NCI-H446 (cell line): ENCODE measurements around the gene OR52M1.
A peak's percentile ranks its signal among the peaks of the same experiment; 100 is the strongest.
"Not testable (repeated sequence)": the region's sequence is repeated elsewhere in the genome, so short reads cannot be mapped to it uniquely, and the experiment has no call there.

Experiments
- DNase-seq, 2 experiments: peaks; one replicate each; lab custom pipeline; 2025; lab: John Stamatoyannopoulos, UW

OR52M1 gene

DNA sequence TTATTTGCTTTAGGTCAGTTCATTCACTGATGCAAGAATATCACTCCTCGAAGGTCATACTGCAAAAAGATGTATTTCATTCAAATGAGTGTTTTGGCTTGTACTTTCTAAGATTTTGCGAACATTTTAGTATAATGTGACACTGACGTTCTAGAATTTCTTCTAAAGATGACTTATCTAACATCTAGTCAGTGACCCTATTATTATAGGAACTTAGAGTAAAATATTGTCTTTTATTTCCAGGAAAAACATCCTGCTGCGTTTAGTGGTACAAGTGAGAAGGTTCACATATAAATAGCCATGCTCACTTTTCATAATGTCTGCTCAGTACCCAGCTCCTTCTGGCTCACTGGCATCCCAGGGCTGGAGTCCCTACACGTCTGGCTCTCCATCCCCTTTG is at the start of gene OR52M1:
Gene OR52M1 (plus strand): TSS at position 301 of the 400 bp plus-strand sequence. CDS start 0 bp downstream, at position 301.
- no peak for DNase-seq

DNA sequence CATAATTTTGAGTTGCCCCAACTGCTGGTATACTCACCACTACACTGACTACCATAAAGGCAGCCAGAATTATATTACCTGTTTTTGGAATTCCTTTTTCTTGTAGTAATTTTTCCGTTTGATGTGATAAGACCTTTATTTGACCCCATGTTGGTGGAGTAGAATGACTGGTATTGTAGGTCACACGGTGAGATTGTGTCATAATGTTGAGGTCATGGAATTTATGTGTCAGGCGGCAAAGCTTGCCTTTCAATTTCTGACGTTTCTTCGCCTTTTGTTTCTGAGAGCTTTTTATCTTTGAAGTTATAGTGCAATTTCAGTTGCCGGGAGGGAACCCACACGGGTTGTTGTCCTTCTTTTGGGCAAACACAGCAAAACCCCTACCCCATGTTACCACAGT is 49.5 kb upstream of the OR52M1 start:
- DNase-seq = no peak

- DNase-seq = no peak
Observed at GRCh38 chr11:4495986-4496385, 49.0 kb upstream of the OR52M1 start.

DNA sequence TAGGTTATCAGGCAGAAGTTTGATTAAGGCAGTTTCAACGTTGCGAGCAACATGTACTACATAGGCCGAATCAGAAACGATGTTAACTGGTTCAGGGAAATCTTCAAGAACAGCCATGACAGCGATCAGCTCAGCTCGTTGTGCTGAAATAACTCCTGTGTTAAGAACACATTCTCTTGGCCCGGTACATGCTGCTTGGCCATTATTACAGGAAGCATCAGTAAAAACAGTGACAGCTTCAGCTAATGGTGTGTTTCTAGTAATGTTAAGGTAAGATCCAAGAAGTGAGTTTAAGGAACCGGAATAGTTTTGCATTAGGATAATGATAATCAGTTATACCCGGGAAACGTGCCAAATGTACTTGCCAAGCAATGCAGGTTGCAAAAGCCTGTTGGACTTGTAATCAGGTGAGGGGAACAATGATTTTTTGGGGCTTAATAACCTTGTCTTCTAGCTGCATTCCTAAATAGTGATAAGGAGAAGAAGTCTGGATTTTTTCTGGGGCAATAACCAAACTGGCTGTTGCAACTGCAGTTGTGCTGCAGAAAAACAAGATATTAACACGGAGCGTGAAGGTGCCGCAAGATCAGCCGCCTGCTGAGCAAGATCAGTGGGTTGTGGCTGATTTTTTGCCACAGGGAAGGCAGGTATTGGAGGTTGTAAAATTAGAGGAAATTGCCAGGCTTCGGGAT is 48.3 kb upstream of the OR52M1 start:
- no peak for DNase-seq

DNA sequence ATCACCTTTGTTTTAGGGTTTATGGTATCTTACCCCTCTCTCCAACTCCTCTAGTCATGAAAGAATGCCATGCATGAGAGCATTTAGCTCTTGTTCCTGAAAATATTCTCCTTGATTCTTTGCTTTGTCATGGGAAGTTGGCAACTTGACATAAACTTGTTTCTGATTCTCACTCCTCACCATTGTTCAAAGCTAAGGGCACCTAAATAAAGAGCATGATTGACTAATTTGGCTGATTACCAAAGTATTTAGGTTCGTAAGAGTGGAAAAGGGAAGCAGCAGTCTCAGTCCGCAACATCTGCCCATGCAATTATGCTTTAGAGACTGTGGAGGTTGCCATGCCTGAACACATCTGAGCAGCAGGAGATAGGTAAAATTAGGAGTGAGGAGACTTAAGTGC is 36.1 kb upstream of the OR52M1 start:
- no peak for DNase-seq

- no peak for DNase-seq
Observed at GRCh38 chr11:4511282-4512245, 33.4 kb upstream of the OR52M1 start.

GRCh38 chr11:4514196-4514595 is 30.8 kb upstream of the OR52M1 start:
- DNase-seq = no peak

- no peak for DNase-seq
Observed at GRCh38 chr11:4522339-4522738, 22.7 kb upstream of the OR52M1 start.

DNA sequence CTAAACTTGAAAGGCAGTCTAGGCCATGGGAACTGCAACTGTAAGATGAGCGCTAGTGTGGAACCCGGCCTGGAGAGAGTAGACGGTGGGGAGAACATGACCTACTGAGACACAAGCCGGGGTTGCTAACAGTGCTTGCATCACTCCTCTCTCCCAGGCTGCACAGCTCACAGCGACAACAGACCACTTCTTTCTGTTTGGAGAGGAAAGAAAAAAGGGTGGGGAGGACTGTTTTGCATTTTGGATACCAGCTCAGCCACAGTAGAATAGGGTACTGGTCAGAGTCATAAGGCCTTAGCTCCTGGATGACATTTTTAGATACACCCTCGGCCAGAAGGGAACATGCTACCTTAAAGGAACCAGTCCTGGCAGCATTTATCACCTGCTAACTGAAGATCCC is 22.2 kb upstream of the OR52M1 start:
- no peak for DNase-seq

GRCh38 chr11:4523666-4524065 is 21.3 kb upstream of the OR52M1 start:
- DNase-seq = no peak

GRCh38 chr11:4527926-4528325 is 17.1 kb upstream of the OR52M1 start:
- DNase-seq = no peak

GRCh38 chr11:4531686-4532085 is 13.3 kb upstream of the OR52M1 start:
- DNase-seq = not testable (repeated sequence)

GRCh38 chr11:4539603-4540219 is 5.3 kb upstream of the OR52M1 start:
- peak; percentile 9 to 43 for DNase-seq

- no peak for DNase-seq
Observed at GRCh38 chr11:4541071-4541470, 3.9 kb upstream of the OR52M1 start.

- no peak for DNase-seq
Observed at GRCh38 chr11:4543561-4543960, 1.4 kb upstream of the OR52M1 start.

GRCh38 chr11:4546878-4547277 is 1.9 kb downstream of the OR52M1 start:
- no peak for DNase-seq

- no peak for DNase-seq
Observed at GRCh38 chr11:4547416-4547815, 2.4 kb downstream of the OR52M1 start.

GRCh38 chr11:4551346-4551979 is 6.5 kb downstream of the OR52M1 start:
- no peak for DNase-seq

- no peak for DNase-seq
Observed at GRCh38 chr11:4559527-4560440, 14.8 kb downstream of the OR52M1 start.

DNA sequence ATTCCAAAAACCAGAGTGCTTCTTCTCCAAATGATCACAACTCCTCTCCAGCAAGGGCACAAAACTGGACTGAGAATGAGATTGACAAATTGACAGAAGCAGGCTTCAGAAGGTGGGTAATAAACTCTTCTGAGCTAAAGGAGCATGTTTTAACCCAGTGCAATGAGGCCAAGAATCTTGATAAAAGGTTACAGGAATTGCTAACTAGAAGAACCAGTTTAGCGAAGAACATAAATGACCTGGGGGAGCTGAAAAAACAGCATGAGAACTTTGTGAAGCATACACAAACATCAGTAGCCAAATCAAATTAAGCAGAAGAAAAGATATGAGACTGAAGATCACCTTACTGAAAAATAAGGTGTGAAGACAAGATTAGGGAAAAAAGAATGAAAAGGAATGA is 15.5 kb downstream of the OR52M1 start:
- no peak for DNase-seq

GRCh38 chr11:4565371-4565770 is 20.4 kb downstream of the OR52M1 start:
- DNase-seq = no peak
